ENCODE measurements around the gene MARS2. TPM values are rescaled to one million over a fixed set of nuclear protein-coding genes. Genes with fewer than 3 reads are reported as not detected.
A peak's percentile ranks its signal among the peaks of the same experiment; 100 is the strongest.

Gene MARS2
- total and polyA plus RNA-seq, 4 donors: 1.9 to 7.2 (median 5.6) TPM

DNA sequence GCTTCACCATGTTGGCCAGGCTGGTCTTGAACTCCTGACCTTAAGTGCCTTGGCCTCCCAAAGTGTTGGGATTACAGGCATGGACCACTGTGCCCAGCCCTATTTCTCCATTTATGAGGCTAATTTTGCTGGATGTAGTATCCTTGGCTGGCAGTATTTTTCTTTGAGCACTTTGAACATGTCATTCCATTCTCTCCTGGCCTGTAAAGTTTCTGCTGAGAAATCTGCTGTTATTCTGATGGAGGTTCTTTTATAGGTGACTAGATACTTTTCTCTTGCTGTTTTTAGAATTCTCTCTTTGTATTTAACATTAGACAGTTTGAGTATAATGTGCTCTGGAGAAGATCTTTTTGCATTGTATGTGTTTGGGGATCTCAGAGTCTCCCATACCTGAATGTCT, 38.9 kb upstream of the MARS2 start:
- Histone ChIP-seq H3K9ac (ENCODE audit: insufficient read depth in 1 of 2, low read length in 2 of 2) (no peak overlapping the region), H3K36me3 (ENCODE audit: control insufficient read depth in 4 of 4, insufficient read depth in 4 of 4, low read length in 4 of 4) (peaks cover 0 to 23% (median 10%) of the 10 kb centered on the region in 4 donors), H3K27ac (ENCODE audit: low read depth in 1 of 2, low read length in 1 of 2) (no peak overlapping the region), H3K27me3 (ENCODE audit: control insufficient read depth in 3 of 3, insufficient read depth in 3 of 3, low read length in 2 of 3) (no peaks in the 10 kb centered on the region), H3K4me1 (ENCODE audit: control insufficient read depth in 5 of 5, insufficient read depth in 5 of 5, low read length in 5 of 5) (no peaks in the 10 kb centered on the region), H3K9me3 (ENCODE audit: control insufficient read depth in 4 of 4, insufficient read depth in 3 of 4, low read length in 3 of 4) (peaks cover 4 to 24% (median 6%) of the 10 kb centered on the region in 4 donors), H3K4me3 (no peak overlapping the region)
- no peak for ATAC-seq (ENCODE audit: insufficient read depth, low FRiP score)
- TF ChIP-seq, protein P1, sequence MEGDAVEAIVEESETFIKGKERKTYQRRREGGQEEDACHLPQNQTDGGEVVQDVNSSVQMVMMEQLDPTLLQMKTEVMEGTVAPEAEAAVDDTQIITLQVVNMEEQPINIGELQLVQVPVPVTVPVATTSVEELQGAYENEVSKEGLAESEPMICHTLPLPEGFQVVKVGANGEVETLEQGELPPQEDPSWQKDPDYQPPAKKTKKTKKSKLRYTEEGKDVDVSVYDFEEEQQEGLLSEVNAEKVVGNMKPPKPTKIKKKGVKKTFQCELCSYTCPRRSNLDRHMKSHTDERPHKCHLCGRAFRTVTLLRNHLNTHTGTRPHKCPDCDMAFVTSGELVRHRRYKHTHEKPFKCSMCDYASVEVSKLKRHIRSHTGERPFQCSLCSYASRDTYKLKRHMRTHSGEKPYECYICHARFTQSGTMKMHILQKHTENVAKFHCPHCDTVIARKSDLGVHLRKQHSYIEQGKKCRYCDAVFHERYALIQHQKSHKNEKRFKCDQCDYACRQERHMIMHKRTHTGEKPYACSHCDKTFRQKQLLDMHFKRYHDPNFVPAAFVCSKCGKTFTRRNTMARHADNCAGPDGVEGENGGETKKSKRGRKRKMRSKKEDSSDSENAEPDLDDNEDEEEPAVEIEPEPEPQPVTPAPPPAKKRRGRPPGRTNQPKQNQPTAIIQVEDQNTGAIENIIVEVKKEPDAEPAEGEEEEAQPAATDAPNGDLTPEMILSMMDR (IDR thresholded peaks at IDR 0.05; ENCODE audit: control extremely low read depth, extremely low read depth): no peak
- DNase-seq: no peak

DNA sequence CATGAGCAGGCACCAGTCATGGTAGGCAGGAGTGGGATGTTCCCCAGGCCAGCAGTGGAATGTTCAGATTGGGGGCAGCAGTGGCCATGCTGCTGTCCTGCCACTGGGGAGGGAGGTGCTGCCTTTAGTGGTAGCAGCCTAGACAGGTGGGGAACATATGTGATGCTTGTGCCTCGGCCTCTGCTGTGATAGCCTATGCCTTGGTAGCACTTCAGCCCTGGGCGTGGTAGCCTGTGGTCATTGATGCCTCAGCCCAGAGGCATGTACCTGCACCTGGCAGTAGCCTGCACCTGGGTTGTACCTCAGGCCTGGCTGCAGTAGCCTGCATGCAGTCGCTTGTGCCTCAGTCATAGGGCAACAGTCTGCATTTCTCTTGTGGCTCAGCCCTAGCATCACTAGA, 36.9 kb upstream of the MARS2 start:
- ATAC-seq (ENCODE audit: insufficient read depth, low FRiP score) (no peak), DNase-seq (no peak)
- Histone ChIP-seq H3K27ac (ENCODE audit: low read depth in 1 of 2, low read length in 1 of 2) (no peak overlapping the region), H3K4me3 (no peak overlapping the region), H3K9me3 (ENCODE audit: control insufficient read depth in 4 of 4, insufficient read depth in 3 of 4, low read length in 3 of 4) (peaks cover 4 to 24% (median 6%) of the 10 kb centered on the region in 4 donors), H3K27me3 (ENCODE audit: control insufficient read depth in 3 of 3, insufficient read depth in 3 of 3, low read length in 2 of 3) (no peaks in the 10 kb centered on the region), H3K9ac (ENCODE audit: insufficient read depth in 1 of 2, low read length in 2 of 2) (no peak overlapping the region), H3K36me3 (ENCODE audit: control insufficient read depth in 4 of 4, insufficient read depth in 4 of 4, low read length in 4 of 4) (peaks cover 0 to 23% (median 10%) of the 10 kb centered on the region in 4 donors), H3K4me1 (ENCODE audit: control insufficient read depth in 5 of 5, insufficient read depth in 5 of 5, low read length in 5 of 5) (peaks cover 0 to 8% (median 0%) of the 10 kb centered on the region in 5 donors)
- TF ChIP-seq, protein P1 (IDR thresholded peaks at IDR 0.05; ENCODE audit: control extremely low read depth, extremely low read depth): no peak
- 96% methylated on average over 3 of the region's 3 CpGs for WGBS, 2 donors

DNA sequence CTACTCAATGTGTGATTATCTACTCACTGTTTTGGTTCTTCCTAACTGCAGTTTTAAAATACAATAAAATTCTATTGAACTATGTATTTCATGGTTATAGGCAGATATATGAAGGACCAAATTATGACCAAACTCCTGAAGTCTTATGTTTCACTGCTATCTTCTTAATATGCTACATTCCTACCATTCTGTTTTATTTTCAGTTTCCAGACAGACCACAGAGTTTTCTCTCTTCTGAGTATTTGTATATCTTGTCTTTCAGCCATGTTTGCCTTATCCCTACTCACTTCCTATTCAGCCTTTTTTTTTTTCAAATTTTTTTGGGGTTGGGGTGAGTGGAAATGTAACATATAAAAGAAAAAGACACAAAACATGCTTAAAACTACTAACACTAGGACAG, 36.1 kb upstream of the MARS2 start:
- Histone ChIP-seq H3K36me3 (ENCODE audit: control insufficient read depth in 4 of 4, insufficient read depth in 4 of 4, low read length in 4 of 4) (peaks cover 0 to 23% (median 10%) of the 10 kb centered on the region in 4 donors), H3K4me3 (no peak overlapping the region), H3K4me1 (ENCODE audit: control insufficient read depth in 5 of 5, insufficient read depth in 5 of 5, low read length in 5 of 5) (peaks cover 0 to 9% (median 0%) of the 10 kb centered on the region in 5 donors), H3K9ac (ENCODE audit: insufficient read depth in 1 of 2, low read length in 2 of 2) (no peak overlapping the region), H3K27me3 (ENCODE audit: control insufficient read depth in 3 of 3, insufficient read depth in 3 of 3, low read length in 2 of 3) (no peaks in the 10 kb centered on the region), H3K27ac (ENCODE audit: low read depth in 1 of 2, low read length in 1 of 2) (no peak overlapping the region), H3K9me3 (ENCODE audit: control insufficient read depth in 4 of 4, insufficient read depth in 3 of 4, low read length in 3 of 4) (peaks cover 4 to 24% (median 6%) of the 10 kb centered on the region in 4 donors)
- ATAC-seq (ENCODE audit: insufficient read depth, low FRiP score): no peak
- DNase-seq: no peak
- TF ChIP-seq, protein P1 (IDR thresholded peaks at IDR 0.05; ENCODE audit: control extremely low read depth, extremely low read depth): no peak

DNA sequence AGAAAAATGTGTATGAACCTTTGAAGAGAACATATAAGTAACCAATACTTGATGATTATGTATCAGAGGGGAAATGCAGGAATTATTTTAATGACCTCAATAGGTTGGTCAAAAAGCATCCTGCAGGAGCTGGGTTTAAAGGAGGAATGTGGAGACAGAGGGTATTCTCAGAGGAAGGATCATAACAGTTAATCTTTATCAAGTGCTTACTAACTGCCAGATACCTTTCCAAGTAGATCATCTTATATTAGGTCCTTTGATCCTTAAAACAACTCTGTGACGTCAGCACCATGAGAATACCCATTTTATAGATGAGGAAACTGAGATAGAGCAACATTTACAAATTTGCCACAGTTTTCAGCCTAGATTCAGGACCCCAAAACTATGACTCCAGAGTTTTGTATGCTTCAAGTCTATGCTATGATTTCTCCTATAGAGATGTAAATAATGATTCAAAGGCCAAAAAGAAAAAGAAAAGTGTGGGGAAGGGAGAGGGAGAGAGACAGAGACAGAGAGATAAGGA, 32.7 kb upstream of the MARS2 start:
- H3K9me3 ChIP-seq (ENCODE audit: control insufficient read depth in 4 of 4, insufficient read depth in 3 of 4, low read length in 3 of 4): peaks cover under 1 to 8% (median 3%) of the 10 kb centered on the region in 4 donors
- peaks cover 0 to 17% (median 3%) of the 10 kb centered on the region in 5 donors for H3K4me1 ChIP-seq (ENCODE audit: control insufficient read depth in 5 of 5, insufficient read depth in 5 of 5, low read length in 5 of 5)
- no peak overlapping the region for H3K4me3 ChIP-seq
- TF ChIP-seq, protein P1 (IDR thresholded peaks at IDR 0.05; ENCODE audit: control extremely low read depth, extremely low read depth): no peak
- DNase-seq (peak in 1 of 3 donors; percentile 11), ATAC-seq (ENCODE audit: insufficient read depth, low FRiP score) (no peak)
- peaks cover 0 to 20% (median 10%) of the 10 kb centered on the region in 4 donors for H3K36me3 ChIP-seq (ENCODE audit: control insufficient read depth in 4 of 4, insufficient read depth in 4 of 4, low read length in 4 of 4)
- H3K27me3 ChIP-seq (ENCODE audit: control insufficient read depth in 3 of 3, insufficient read depth in 3 of 3, low read length in 2 of 3): no peaks in the 10 kb centered on the region
- no peak overlapping the region for H3K27ac ChIP-seq (ENCODE audit: low read depth in 1 of 2, low read length in 1 of 2)
- peak overlapping the region in 1 of 2 donors; percentile 89 for H3K9ac ChIP-seq (ENCODE audit: insufficient read depth in 1 of 2, low read length in 2 of 2)
- 55 to 78% methylated on average over 1 of the region's 1 CpG for WGBS, 2 donors
